Activated CD4-positive, CD25-positive, alpha-beta regulatory T cell (primary cell): ENCODE measurements around the gene SMG5.
"Not testable (repeated sequence)": the region's sequence is repeated elsewhere in the genome, so short reads cannot be mapped to it uniquely, and the experiment has no call there.

ENCODE experiments used
- DNase-seq, 4 experiments: peaks; one replicate each; lab custom pipeline; 2025; lab: John Stamatoyannopoulos, UW

SMG5 gene

DNA sequence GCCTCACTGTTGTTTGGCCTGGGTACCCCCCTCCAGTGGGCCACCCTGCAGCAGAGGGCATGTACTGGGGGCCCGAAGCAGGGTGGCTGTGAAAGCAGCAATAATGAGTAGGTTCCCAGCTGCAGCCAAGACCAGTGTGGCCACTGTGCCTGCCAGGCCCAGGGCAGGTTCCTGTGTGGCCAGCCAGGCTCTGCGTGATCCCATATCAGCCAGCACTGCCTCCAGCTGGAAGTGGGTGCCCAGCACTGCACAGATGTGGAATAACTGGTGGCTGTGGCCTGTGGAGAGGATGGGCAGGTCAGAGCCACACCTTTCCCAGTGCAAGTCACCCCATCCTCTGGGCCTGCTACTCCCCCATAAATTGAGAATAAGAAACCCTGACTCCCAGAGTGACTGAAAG lies 38.5 kb downstream of the SMG5 start:
- no peak for DNase-seq

DNA sequence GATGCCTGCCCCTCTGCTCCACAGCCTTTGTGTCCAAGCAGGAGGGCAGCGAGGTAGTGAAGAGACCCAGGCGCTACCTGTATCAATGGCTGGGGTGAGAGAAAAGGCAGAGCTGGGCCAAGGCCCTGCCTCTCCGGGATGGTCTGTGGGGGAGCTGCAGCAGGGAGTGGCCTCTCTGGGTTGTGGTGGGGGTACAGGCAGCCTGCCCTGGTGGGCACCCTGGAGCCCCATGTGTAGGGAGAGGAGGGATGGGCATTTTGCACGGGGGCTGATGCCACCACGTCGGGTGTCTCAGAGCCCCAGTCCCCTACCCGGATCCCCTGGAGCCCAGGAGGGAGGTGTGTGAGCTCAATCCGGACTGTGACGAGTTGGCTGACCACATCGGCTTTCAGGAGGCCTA lies 39.9 kb downstream of the SMG5 start:
- no peak for DNase-seq

DNA sequence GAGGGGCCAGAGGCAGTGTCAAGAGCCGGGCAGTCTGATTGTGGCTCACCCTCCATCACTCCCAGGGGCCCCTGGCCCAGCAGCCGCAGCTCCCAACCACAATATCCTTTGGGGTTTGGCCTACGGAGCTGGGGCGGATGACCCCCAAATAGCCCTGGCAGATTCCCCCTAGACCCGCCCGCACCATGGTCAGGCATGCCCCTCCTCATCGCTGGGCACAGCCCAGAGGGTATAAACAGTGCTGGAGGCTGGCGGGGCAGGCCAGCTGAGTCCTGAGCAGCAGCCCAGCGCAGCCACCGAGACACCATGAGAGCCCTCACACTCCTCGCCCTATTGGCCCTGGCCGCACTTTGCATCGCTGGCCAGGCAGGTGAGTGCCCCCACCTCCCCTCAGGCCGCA lies 40.7 kb downstream of the SMG5 start, which contains the start of gene BGLAP:
Gene BGLAP (plus strand): TSS at position 259 of the 400 bp plus-strand sequence. CDS start 48 bp downstream, at position 307.
- no peak for DNase-seq

DNA sequence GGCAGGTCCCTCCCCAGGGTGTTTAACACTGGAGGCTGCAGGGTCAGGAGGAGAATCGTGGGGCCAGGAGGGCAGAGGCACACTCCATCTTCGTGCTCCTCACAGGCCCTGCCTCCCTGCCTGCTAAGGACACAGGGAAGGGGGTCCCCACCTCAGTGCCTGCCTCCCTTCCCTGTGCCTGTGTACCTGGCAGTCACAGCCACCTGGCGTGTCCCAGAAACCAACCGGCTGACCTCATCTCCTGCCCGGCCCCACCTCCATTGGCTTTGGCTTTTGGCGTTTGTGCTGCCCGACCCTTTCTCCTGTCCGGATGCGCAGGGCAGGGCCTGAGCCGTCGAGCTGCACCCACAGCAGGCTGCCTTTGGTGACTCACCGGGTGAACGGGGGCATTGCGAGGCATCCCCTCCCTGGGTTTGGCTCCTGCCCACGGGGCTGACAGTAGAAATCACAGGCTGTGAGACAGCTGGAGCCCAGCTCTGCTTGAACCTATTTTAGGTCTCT lies 41.3 kb downstream of the SMG5 start:
- DNase-seq = no peak

DNA sequence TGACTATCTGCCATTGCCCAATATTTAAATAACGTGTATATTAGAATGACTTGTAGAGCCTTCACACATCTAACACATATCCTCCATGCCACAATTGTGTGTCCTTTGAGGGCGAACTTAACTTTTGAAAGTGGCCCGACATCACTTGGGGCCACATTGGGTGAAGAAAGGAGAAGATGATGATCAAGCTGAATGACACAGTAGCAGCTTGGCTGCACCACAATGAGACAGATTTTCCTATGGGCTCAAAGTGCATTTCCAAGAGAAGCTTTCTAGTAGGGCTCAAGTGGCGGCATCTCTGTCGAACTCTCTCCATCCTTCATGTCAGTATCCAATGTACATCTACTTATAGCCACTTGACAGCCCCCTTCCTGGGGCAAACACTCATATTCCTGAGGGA lies 44.4 kb downstream of the SMG5 start:
- DNase-seq = no peak

DNA sequence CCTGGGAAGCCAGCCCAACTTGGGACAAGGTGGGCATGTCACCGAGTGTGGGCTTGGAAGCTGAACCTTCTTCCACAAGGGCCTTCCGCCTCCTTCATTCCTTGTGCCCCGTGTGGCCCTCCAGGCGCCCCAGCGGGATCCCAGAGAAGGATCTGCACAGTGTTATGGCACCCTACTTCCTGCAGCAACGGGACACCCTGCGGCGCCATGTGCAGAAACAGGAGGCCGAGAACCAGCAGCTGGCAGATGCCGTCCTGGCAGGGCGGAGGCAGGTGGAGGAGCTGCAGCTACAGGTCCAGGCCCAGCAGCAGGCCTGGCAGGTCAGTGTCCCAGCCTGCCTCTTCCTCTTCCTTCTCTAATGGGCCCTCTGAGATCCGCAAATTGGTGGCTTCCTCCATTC lies 46.5 kb downstream of the SMG5 start:
- DNase-seq = no peak

DNA sequence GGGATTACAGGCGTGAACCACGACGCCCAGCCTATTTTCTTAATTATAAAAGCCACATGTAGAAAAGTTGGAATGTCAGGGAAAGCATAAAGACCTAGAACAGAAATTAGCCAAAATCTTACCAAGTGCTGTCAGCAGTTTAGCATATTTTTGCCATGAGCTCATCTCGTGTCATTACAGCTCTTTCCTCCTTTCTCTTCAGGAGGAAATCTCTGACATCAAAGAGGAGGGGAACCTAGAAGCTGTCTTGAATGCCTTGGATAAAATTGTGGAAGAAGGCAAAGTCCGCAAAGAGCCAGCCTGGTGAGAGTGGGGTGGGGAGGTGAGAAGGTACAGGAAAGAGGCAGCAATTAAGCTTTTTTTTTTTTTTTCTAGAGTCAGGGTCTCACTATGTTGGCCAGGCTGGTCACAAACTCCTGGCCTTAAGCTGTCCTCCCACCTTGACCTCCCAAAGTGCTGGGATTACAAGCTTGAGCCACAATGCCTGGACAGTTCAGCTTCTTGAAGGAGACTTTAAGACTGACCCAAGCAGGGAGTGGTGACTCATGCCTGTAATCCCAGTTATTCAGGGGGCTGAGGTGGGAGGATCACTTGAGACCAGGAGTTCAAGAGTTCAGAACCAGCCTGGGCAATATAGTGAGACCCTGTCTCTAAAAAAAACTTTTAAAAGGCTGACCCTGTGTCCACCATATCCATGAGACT lies 49.0 kb downstream of the SMG5 start:
- no peak for DNase-seq

DNA sequence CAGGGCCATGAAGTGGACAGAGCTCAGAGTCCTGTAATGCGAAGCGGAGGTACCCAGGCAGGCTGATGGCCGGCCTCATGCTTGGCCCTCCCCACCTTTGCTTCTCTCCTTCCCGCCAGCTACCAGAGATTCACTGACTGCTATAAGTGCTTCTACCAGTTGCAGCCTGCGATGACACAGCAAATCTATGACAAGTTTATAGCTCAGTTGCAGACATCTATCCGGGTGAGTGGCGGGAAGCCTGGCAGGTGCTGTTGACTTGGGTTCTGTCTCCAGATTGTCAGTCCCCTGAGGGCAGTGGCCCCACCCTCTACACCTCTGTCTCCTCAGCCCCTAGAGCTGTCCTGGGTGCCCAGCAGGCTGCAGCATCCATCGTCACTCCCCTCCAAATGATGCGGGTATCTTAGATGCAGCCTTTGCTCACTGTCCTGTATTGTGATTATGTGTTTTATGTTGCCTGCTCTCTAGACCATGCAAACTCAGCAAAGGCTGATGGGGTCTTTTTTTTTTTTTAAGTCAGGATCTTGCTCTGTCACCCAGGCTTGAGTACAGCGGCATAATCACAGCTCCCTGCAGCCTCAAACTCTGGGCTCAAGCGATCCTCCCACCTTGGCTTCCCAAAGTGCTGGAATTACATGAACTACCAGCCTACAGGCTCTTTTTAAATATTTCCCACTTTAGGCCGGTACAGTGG lies 50.3 kb downstream of the SMG5 start:
- no peak for DNase-seq

DNA sequence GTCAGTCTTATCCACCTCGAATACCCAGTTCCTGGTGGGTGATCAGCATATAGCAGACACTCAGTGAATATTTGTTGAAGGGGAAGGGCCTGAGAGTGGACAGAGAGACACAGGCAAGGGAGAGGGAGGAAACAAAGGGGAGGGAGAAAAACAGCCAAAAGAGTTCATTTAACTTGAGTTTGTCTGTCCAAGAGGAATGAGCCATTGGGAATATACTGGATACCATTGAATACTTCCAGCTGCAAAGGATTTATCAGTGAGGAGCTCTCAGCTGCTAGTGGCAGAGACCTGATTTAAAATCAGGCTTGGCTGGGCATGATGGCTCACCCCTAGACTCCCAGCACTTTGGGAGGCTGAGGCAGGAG lies 52.2 kb downstream of the SMG5 start:
- DNase-seq = no peak

DNA sequence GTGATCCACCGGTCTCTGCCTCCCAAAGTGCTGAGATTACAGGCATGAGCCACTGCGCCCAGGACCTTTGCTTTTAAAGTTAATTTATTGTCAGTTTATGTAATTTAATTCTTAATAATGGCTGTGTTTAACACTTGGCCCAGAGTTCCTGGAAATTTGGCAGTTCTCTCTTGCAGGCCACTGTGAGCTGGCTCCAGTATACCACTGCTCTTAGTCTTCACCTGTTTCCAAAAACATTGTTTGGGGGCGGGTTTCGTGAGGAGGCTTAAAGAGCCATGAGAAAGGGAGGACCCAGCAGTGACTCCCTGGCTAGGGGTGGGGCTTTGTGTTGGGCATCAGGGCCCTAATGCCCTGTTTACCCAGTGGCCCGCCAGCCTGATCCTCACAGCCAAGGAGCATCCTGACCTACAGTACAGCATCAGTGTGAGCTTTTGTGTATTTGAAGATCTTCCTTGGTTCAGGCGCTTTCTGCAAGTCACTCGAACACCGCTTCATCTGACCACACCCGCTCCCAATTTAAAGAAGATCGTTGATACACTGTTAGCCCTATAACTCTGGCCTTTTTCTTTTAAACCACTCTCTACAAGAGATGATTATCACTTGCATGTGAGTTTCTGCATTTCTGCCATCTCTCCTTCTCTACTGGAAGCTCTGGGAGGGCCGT lies 52.7 kb downstream of the SMG5 start:
- DNase-seq = no peak

DNA sequence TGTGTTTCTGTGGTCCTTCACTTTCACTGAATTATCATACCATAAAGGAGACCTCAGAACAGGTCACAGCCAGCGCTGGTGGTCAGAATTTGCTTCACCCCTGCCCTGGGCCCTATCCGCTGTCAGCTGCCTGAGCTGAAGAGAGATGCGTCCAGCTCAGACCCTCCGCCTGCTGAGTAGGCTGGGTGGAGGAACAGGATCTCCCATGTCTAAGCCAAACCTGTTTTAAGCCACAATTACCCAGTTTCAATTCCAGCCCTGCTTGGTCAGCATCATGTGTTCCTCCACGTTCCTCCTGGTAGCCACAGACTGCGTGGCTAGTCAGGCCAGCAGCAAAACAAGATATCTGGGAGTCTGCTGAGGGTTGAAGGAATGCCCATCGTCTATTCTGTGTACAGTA lies 54.1 kb downstream of the SMG5 start:
- no peak for DNase-seq

DNA sequence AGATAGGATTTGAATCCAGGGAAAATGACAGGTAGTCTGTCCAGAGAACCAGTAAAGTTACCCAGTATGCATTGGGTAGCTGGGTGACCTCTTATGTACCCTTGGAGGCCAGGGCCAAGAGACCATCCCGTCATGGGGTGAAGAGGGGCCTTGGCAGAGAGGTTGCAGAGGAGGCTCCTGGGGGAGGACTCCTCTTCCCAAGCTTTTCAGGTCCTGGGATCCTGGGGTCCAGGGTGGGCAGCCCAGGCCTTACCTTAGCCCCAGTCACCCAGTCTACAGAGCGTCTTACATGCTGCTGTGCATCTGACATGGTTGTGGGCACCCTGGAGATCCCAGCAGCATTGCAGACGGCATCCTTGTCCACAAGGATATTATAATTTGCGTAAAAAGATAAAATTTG lies 55.8 kb downstream of the SMG5 start:
- no peak for DNase-seq

DNA sequence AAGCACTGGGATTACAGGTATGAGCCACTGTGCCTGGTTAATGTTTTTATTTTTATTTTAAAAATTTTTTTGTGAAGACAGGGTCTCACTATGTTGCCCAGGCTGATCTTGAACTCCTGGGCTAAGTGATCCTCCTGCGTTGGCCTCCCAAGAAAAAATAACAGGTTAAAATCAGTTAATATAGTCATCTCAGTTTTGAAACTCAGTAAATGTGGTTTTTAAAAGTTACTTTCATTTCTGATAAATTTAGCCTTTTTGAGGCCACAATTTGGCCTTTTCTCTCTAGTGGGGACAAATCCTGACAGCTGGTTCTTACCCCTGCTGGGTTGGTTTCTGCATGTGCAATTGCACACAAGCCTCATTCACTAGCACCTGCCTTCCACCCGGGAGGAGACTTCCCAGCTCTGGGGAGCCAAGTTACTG lies 56.5 kb downstream of the SMG5 start:
- no peak for DNase-seq

DNA sequence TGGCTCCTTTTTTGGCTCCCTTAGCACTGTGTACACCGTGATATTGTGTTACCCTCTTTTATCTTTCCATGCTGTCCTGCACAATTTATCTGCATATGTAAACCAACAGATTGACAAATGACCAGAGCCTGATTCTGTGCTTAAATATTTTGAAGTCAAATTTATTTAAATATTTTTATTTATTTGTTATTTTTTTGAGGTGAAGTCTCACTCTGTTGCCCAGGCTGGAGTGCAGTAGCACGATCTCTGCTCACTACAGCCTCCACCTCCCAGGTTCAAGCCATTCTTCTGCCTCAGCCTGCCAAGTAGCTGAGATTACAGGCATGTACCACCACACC lies 57.0 kb downstream of the SMG5 start:
- no peak for DNase-seq

DNA sequence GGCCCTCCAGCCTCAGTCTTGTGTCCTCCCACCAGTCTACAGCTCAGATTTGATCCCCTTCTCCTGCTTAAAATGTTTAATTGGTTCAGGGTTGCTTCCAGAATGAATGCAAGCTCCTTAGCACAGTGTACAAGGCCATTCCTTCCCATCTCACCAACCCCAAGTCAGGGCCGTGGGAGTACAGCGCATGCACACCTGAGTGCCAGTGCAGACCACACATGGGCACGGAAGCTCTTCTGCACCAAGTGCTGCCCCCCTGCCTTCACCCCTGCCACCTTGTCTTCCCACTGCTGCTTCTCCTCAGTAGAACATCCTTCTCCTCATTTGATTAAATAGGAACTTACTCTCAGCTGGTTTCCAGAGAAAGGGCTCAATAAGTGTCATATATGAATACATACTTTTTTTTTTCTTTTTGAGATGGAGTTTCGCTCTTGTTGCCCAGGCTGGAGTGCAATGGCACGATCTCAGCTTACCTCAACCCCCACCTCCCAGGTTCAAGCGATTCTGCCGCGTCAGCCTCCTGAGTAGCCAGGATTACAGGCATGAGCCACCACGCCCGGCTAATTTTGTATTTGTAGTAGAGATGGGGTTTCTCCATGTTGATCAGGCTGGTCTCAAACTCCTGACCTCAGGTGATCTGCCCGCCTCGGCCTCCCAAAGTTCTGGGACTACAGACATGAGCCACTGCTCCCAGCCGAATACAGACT lies 60.5 kb downstream of the SMG5 start:
- DNase-seq = no peak

DNA sequence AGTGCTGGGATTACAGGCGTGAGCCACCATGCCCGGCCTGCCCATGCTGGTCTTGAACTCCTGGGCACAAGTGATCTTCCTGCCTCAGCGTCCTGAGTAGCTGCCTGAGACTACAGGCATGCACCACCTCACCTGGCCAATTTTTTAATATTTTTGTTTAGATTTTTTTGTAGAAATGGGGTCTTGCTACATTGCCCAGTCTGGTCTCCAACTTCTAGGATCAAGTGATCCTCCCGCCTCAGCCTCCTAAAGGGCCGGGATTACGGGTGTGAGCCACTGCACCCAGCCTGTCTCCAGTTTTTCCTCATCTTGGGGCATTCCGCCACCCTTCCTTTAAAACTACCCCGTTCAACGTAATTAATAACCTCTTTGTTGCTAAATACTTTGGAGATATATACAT lies 62.4 kb downstream of the SMG5 start:
- DNase-seq = no peak

DNA sequence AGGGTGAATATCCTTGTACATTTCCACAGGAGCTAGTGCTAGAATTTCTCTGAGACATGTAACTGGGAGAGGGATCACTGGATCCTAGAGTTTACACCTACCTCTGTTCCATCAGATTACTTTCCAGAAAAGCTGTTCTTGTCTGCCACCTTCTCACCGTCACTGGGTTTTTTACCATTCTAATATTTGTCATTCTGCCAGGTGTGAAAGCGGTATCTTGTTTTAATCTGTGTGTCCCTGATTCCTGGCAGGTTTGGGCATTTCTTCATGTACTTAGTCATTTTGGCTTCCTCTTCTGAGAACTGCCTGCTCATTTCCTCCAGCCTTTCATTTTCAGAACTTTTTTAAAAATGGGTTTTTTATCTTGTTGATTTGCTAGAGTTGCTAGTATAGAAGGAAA lies 64.8 kb downstream of the SMG5 start:
- DNase-seq = peak in 1 of 4 experiments; percentile 18

DNA sequence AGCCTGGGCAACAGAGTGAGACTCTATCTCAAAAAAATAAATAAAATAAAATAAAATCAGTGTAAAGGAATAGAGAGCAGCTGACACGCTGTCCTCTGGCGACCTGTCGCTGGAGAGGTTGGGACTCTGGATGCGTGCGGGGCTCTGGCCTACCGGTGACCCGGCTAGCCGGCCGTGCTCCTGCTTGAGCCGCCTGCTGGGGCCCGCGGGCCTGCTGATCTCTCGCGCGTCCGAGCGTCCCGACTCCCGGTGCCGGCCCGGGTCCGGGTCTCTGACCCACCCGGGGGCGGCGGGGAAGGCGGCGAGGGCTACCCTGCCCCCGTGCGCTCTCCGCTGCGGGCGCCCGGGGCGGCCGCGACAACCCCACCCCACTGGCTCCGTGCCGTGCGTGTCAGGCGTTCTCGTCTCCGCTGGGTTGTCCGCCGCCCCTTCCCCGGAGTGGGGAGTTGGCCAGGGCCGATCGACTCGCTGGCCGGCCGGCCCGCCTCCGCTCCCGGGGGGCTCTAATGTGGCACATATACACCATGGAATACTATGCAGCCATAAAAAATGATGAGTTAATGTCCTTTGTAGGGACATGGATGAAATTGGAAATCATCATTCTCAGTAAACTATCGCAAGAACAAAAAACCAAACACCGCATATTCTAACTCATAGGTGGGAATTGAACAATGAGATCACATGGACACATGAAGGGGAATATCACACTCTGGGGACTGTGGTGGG lies 66.1 kb downstream of the SMG5 start:
- not testable (repeated sequence) for DNase-seq

DNA sequence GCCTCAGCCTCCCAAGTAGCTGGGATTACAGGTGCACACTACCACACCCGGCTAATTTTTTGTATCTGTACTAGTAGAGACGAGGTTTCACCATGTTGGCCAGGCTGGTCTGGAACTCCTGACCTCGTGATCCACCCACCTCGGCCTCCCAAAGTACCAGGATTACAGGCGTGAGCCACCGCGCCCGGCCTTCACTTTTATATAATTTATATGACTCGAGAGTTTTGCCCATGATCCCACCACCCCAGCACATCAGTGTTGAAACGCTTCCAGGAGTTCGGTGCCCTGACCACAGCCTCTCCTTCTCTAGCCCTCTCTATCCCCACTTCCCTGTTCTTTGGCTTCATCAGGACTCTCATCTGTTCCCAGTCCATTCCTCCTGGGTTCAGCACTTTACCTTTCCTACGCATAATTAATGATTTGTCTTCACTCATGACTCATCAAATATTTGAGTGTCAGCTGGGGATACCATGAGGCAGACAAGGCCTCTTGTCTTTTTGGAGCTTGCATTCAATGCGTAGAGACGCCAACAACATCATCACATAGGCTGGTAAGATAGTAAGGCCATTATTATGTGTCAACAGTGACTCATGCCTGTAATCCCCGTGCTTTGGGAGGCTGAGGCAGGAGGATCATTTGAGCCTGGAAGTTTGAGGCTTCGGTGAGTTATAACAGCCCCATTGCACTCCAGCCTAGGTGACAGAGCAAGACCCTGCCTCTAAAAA lies 68.4 kb downstream of the SMG5 start:
- DNase-seq = peak in 1 of 4 experiments; percentile 21

DNA sequence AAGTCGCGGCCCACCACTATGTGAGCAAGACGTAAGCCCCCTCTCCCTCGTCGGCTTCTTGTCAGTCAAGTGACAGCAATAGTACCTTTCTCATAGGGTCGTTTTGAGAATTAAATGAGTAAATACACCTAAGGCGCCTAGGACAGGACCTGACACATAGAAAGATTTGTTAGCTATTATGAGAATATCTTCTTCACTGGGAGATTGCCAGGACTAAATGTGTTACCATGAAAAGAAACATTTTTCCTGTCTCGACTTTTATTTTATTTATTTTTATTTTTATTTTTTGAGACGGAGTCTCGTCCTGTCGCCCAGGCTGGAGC lies 69.0 kb downstream of the SMG5 start:
- DNase-seq = no peak
